Measurements from ENCODE around the gene PAK2. TPM values are rescaled to one million over a fixed set of nuclear protein-coding genes. Genes with fewer than 3 reads are reported as not detected.
A peak's percentile ranks its signal among the peaks of the same experiment; 100 is the strongest.

Gene PAK2
- total RNA-seq, 1 donor from 2014 or later, result 56.8 TPM

DNA sequence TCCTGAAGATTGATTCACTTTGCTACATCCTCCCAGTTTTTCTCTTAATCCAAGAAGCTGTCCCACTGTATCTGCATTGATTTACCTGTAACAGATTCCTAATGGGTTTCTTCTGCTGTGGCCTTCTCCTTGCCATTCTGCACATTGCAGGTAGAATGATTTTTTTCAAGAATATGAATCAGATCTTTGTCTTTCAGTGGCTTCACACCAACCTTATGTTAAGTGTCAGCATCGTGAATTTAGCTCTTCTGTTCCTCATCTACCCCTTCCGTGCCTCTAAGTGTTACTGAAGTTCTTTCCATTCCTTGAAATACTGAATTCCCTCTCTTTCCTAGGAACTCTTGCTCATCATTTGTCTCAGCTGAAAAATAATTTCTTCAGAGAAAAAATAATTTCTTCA is 135.6 kb downstream of the PAK2 start:
- Mint-ChIP-seq H3K36me3 (no peaks in the 10 kb centered on the region), H3K4me3 (no peak overlapping the region), H3K9me3 (no peaks in the 10 kb centered on the region), H3K27ac (peak overlapping the region; percentile 10), H3K4me1 (ENCODE audit: unreplicated experiment) (peaks cover 10% of the 10 kb centered on the region), H3K27me3 (no peaks in the 10 kb centered on the region)
- no peak for DNase-seq (ENCODE audit: extremely low spot score, unreplicated experiment)
- no peak for TF ChIP-seq CTCF (conservative IDR thresholded peaks at IDR 0.05)

Other genes with a start within 250 kb of the PAK2 start
- gene RNF168, start 236.1 kb upstream of the PAK2 start, total RNA-seq (ENCODE audit: low replicate concordance), result 21.2 and 23.5 TPM in 2 replicates
- gene SMCO1, start 224.5 kb upstream of the PAK2 start, total RNA-seq (ENCODE audit: low replicate concordance), result not detected in 2 replicates
- 16.9 and 17.1 TPM in 2 replicates for gene WDR53, start 171.3 kb upstream of the PAK2 start, total RNA-seq (ENCODE audit: low replicate concordance)
- gene FBXO45, start 171.2 kb upstream of the PAK2 start, total RNA-seq (ENCODE audit: low replicate concordance), result 12.8 and 14.8 TPM in 2 replicates
- 0.50 and 0.68 TPM in 2 replicates for gene NRROS, start 100.2 kb upstream of the PAK2 start, total RNA-seq (ENCODE audit: low replicate concordance)
- 1.1 and 4.5 TPM in 2 replicates for gene CEP19, start 27.6 kb upstream of the PAK2 start, total RNA-seq (ENCODE audit: low replicate concordance)
- gene PIGX, start 27.5 kb upstream of the PAK2 start, total RNA-seq (ENCODE audit: low replicate concordance), result 20.0 and 26.9 TPM in 2 replicates
- gene SENP5, start 128.1 kb downstream of the PAK2 start, total RNA-seq (ENCODE audit: low replicate concordance), result 33.7 and 39.5 TPM in 2 replicates
- gene NCBP2, start 202.7 kb downstream of the PAK2 start, total RNA-seq (ENCODE audit: low replicate concordance), result 61.1 and 81.2 TPM in 2 replicates
- 1.6 and 2.0 TPM in 2 replicates for gene PIGZ, start 229.0 kb downstream of the PAK2 start, total RNA-seq (ENCODE audit: low replicate concordance)